Stimulated activated naive B cell treated with anti-CD40 and anti-IgM and Interleukin-4, amounts not matched to agents 10 μg/mL and 1 μg/mL and 100 μg/mL, for 72 hours (primary cell): ENCODE data around the gene ITGA7.

Experiments
- ATAC-seq, 2 donors: fragments of 150-1000 bp; cut with Tn5 transposase; replicated peaks; 2 replicates each; pipeline ENCODE4 v1.10.0; 2021; ENCODE audit warnings: moderate library complexity in 1 of 2
- DNase-seq: peaks from one replicate; pipeline ENCODE4 v3.0.0; 2021
- H3K27ac Mint-ChIP-seq: one replicate; pipeline ENCODE4 v1.8.0; 2022; ENCODE audit warnings: mild to moderate bottlenecking, mixed read lengths
- H3K27me3 Mint-ChIP-seq, 2 donors: one replicate each; pipeline ENCODE4 v1.8.0; 2022; ENCODE audit warnings: mixed read lengths in 2 of 2
- H3K36me3 Mint-ChIP-seq, 2 donors: one replicate each; pipeline ENCODE4 v1.8.0; 2022; ENCODE audit warnings: mixed read lengths in 2 of 2, mild to moderate bottlenecking in 1 of 2
- H3K4me1 Mint-ChIP-seq, 2 donors: one replicate each; pipeline ENCODE4 v1.8.0; 2022; ENCODE audit warnings: mixed read lengths in 2 of 2, mild to moderate bottlenecking in 1 of 2
- H3K4me3 Mint-ChIP-seq, 2 donors: one replicate each; pipeline ENCODE4 v1.8.0; 2022; ENCODE audit warnings: mild to moderate bottlenecking in 2 of 2, mixed read lengths in 2 of 2, moderate library complexity in 1 of 2
- H3K9me3 Mint-ChIP-seq, 2 donors: one replicate each; pipeline ENCODE4 v1.8.0; 2022; ENCODE audit warnings: mixed read lengths in 2 of 2, mild to moderate bottlenecking in 1 of 2

Gene ITGA7

GRCh38 chr12:55704824-55705718 lies 2.6 kb downstream of the ITGA7 start:
- no peak for DNase-seq
- peaks cover 22 to 30% of the 10 kb centered on the region in 2 donors for H3K4me1 Mint-ChIP-seq
- no peak overlapping the region for H3K4me3 Mint-ChIP-seq
- H3K9me3 Mint-ChIP-seq, result no peaks in the 10 kb centered on the region
- H3K36me3 Mint-ChIP-seq, result no peaks in the 10 kb centered on the region
- peak overlapping the region; percentile 31 for H3K27ac Mint-ChIP-seq
- H3K27me3 Mint-ChIP-seq, result peaks cover 8 to 21% of the 10 kb centered on the region in 2 donors
- ATAC-seq, result no peak

- H3K9me3 Mint-ChIP-seq, result no peaks in the 10 kb centered on the region
- ATAC-seq (no peak), DNase-seq (no peak)
- H3K4me3 Mint-ChIP-seq, result no peak overlapping the region
- no peak overlapping the region for H3K27ac Mint-ChIP-seq
- no peaks in the 10 kb centered on the region for H3K36me3 Mint-ChIP-seq
- H3K4me1 Mint-ChIP-seq, result peaks cover 20 to 27% of the 10 kb centered on the region in 2 donors
- H3K27me3 Mint-ChIP-seq, result peaks cover 8 to 16% of the 10 kb centered on the region in 2 donors
These were observed 3.6 kb downstream of the ITGA7 start for GRCh38 chr12:55703901-55704761.

GRCh38 chr12:55703288-55703687 lies 4.4 kb downstream of the ITGA7 start:
- Mint-ChIP-seq H3K27ac (no peak overlapping the region), H3K4me3 (no peak overlapping the region), H3K9me3 (no peaks in the 10 kb centered on the region), H3K4me1 (peaks cover 12 to 19% of the 10 kb centered on the region in 2 donors), H3K36me3 (no peaks in the 10 kb centered on the region), H3K27me3 (peaks cover 8 to 9% of the 10 kb centered on the region in 2 donors)
- DNase-seq (no peak), ATAC-seq (no peak)

- Mint-ChIP-seq H3K36me3 (no peaks in the 10 kb centered on the region), H3K4me1 (peaks cover 9 to 15% of the 10 kb centered on the region in 2 donors), H3K9me3 (no peaks in the 10 kb centered on the region), H3K4me3 (no peak overlapping the region), H3K27ac (no peak overlapping the region), H3K27me3 (peaks cover 8 to 10% of the 10 kb centered on the region in 2 donors)
- no peak for ATAC-seq
- no peak for DNase-seq
These were observed 4.8 kb downstream of the ITGA7 start for GRCh38 chr12:55702861-55703260.

- Mint-ChIP-seq H3K36me3 (no peaks in the 10 kb centered on the region), H3K4me1 (peaks cover 0 to 3% of the 10 kb centered on the region in 2 donors), H3K4me3 (no peak overlapping the region), H3K9me3 (no peaks in the 10 kb centered on the region), H3K27ac (no peak overlapping the region), H3K27me3 (peaks cover 7 to 10% of the 10 kb centered on the region in 2 donors)
- ATAC-seq, result no peak
- no peak for DNase-seq
These were observed 7.3 kb downstream of the ITGA7 start for GRCh38 chr12:55700255-55701018.

- DNase-seq (no peak), ATAC-seq (no peak)
- Mint-ChIP-seq H3K27me3 (peaks cover 7 to 10% of the 10 kb centered on the region in 2 donors), H3K4me1 (peaks cover 0 to 3% of the 10 kb centered on the region in 2 donors), H3K9me3 (no peaks in the 10 kb centered on the region), H3K27ac (no peak overlapping the region), H3K36me3 (no peaks in the 10 kb centered on the region), H3K4me3 (no peak overlapping the region)
These were observed 8.1 kb downstream of the ITGA7 start for GRCh38 chr12:55699471-55700055.

GRCh38 chr12:55698965-55699364 lies 8.7 kb downstream of the ITGA7 start:
- no peak for DNase-seq
- Mint-ChIP-seq H3K27me3 (peaks cover 7 to 10% of the 10 kb centered on the region in 2 donors), H3K27ac (no peak overlapping the region), H3K4me1 (peaks cover 0 to 3% of the 10 kb centered on the region in 2 donors), H3K4me3 (no peak overlapping the region), H3K9me3 (no peaks in the 10 kb centered on the region), H3K36me3 (no peaks in the 10 kb centered on the region)
- no peak for ATAC-seq

GRCh38 chr12:55698241-55698955 lies 9.3 kb downstream of the ITGA7 start:
- peaks cover 0 to 3% of the 10 kb centered on the region in 2 donors for H3K4me1 Mint-ChIP-seq
- DNase-seq, result no peak
- H3K9me3 Mint-ChIP-seq, result no peaks in the 10 kb centered on the region
- no peak overlapping the region for H3K4me3 Mint-ChIP-seq
- peaks cover 7 to 10% of the 10 kb centered on the region in 2 donors for H3K27me3 Mint-ChIP-seq
- H3K27ac Mint-ChIP-seq, result no peak overlapping the region
- no peaks in the 10 kb centered on the region for H3K36me3 Mint-ChIP-seq
- no peak for ATAC-seq

- no peak for ATAC-seq
- Mint-ChIP-seq H3K9me3 (no peaks in the 10 kb centered on the region), H3K4me1 (peaks cover 0 to 3% of the 10 kb centered on the region in 2 donors), H3K4me3 (no peak overlapping the region), H3K36me3 (no peaks in the 10 kb centered on the region), H3K27ac (no peak overlapping the region), H3K27me3 (peaks cover 7 to 10% of the 10 kb centered on the region in 2 donors)
- DNase-seq, result no peak
These were observed 10.0 kb downstream of the ITGA7 start for GRCh38 chr12:55697686-55698085.

- peaks cover 0 to 3% of the 10 kb centered on the region in 2 donors for H3K4me1 Mint-ChIP-seq
- no peaks in the 10 kb centered on the region for H3K36me3 Mint-ChIP-seq
- no peak for ATAC-seq
- peaks cover 7 to 10% of the 10 kb centered on the region in 2 donors for H3K27me3 Mint-ChIP-seq
- DNase-seq, result no peak
- no peaks in the 10 kb centered on the region for H3K9me3 Mint-ChIP-seq
- no peak overlapping the region for H3K4me3 Mint-ChIP-seq
- peak overlapping the region; percentile 32 for H3K27ac Mint-ChIP-seq
These were observed 10.8 kb downstream of the ITGA7 start for GRCh38 chr12:55696796-55697462.

- no peaks in the 10 kb centered on the region for H3K36me3 Mint-ChIP-seq
- peaks cover 7 to 10% of the 10 kb centered on the region in 2 donors for H3K27me3 Mint-ChIP-seq
- no peak overlapping the region for H3K27ac Mint-ChIP-seq
- ATAC-seq (no peak), DNase-seq (no peak)
- peaks cover 0 to 3% of the 10 kb centered on the region in 2 donors for H3K4me1 Mint-ChIP-seq
- H3K4me3 Mint-ChIP-seq, result no peak overlapping the region
- no peaks in the 10 kb centered on the region for H3K9me3 Mint-ChIP-seq
These were observed 11.6 kb downstream of the ITGA7 start for GRCh38 chr12:55696141-55696540.

GRCh38 chr12:55695349-55695748 lies 12.4 kb downstream of the ITGA7 start:
- DNase-seq, result no peak
- H3K27me3 Mint-ChIP-seq, result peaks cover 7 to 10% of the 10 kb centered on the region in 2 donors
- H3K27ac Mint-ChIP-seq, result no peak overlapping the region
- no peaks in the 10 kb centered on the region for H3K36me3 Mint-ChIP-seq
- peaks cover 0 to 3% of the 10 kb centered on the region in 2 donors for H3K4me1 Mint-ChIP-seq
- no peaks in the 10 kb centered on the region for H3K9me3 Mint-ChIP-seq
- ATAC-seq, result no peak
- H3K4me3 Mint-ChIP-seq, result no peak overlapping the region

- Mint-ChIP-seq H3K4me3 (no peak overlapping the region), H3K36me3 (no peaks in the 10 kb centered on the region), H3K27ac (no peak overlapping the region), H3K4me1 (peaks cover 0 to 3% of the 10 kb centered on the region in 2 donors), H3K9me3 (no peaks in the 10 kb centered on the region), H3K27me3 (peaks cover 7 to 10% of the 10 kb centered on the region in 2 donors)
- DNase-seq, result no peak
- no peak for ATAC-seq
These were observed 13.1 kb downstream of the ITGA7 start for GRCh38 chr12:55694651-55695050.
